Kidney capillary endothelial cell (primary cell): ENCODE data around the gene AMH.

Source experiments
- DNase-seq: peaks from one replicate; pipeline ENCODE4 v3.0.0-alpha.2; 2018; ENCODE audit warnings: low spot score

The AMH gene

GRCh38 chr19:2221250-2221831 lies 27.8 kb upstream of the AMH start:
- no peak for DNase-seq

GRCh38 chr19:2221918-2222317 lies 27.2 kb upstream of the AMH start:
- no peak for DNase-seq

- DNase-seq: no peak
Measured at GRCh38 chr19:2223391-2223790, 25.7 kb upstream of the AMH start.

GRCh38 chr19:2223959-2224358 lies 25.2 kb upstream of the AMH start:
- DNase-seq: no peak

GRCh38 chr19:2224754-2225349 lies 24.3 kb upstream of the AMH start:
- no peak for DNase-seq

GRCh38 chr19:2225415-2226050 lies 23.6 kb upstream of the AMH start:
- no peak for DNase-seq

- DNase-seq: no peak
Measured at GRCh38 chr19:2226051-2226839, 22.9 kb upstream of the AMH start.

GRCh38 chr19:2226840-2227360 lies 22.2 kb upstream of the AMH start:
- DNase-seq: no peak

- DNase-seq: no peak
Measured at GRCh38 chr19:2227415-2228156, 21.5 kb upstream of the AMH start.

- DNase-seq: no peak
Measured at GRCh38 chr19:2228157-2229030, 20.7 kb upstream of the AMH start.

- DNase-seq: no peak
Measured at GRCh38 chr19:2229103-2230032, 19.8 kb upstream of the AMH start.

- no peak for DNase-seq
Measured at GRCh38 chr19:2230033-2230531, 19.0 kb upstream of the AMH start.

- DNase-seq: no peak
Measured at GRCh38 chr19:2230807-2231533, 18.2 kb upstream of the AMH start.

- no peak for DNase-seq
Measured at GRCh38 chr19:2231621-2232221, 17.4 kb upstream of the AMH start.

- no peak for DNase-seq
Measured at GRCh38 chr19:2232286-2233151, 16.6 kb upstream of the AMH start.

GRCh38 chr19:2233601-2234280 lies 15.4 kb upstream of the AMH start:
- no peak for DNase-seq

GRCh38 chr19:2234996-2235380 lies 14.1 kb upstream of the AMH start:
- no peak for DNase-seq
